Natural killer cell (primary cell): ENCODE data around the gene KRT83. TPM values are rescaled to one million over a fixed set of nuclear protein-coding genes. Genes with fewer than 3 reads are reported as not detected.

ENCODE experiments used
- ATAC-seq, 3 donors: fragments of 150-1000 bp in 2 of 3; fragments of 200-7000 bp in 1 of 3; cut with Tn5 transposase; 1 replicate in 1 of 3; 2 replicates in 2 of 3; pipeline ENCODE4 v1.10.0; 2021; ENCODE audit warnings: mild to moderate bottlenecking in 2 of 3, moderate library complexity in 2 of 3
- DNase-seq, 2 donors: peaks; one replicate each; pipeline versions ENCODE4 v3.0.0 to v3.0.0-alpha.2; 2013 to 2021; ENCODE audit warnings: mixed read lengths in 1 of 2
- H3K27ac ChIP-seq: one replicate; pipeline ENCODE4 v1.5.1; 2013; ENCODE audit warnings: mild to moderate bottlenecking, low read length
- H3K27me3 ChIP-seq: one replicate; pipeline ENCODE4 v1.6.1; 2013; ENCODE audit warnings: low read length; ENCODE audit not compliant: control insufficient read depth, insufficient read depth
- H3K36me3 ChIP-seq: one replicate; pipeline ENCODE4 v1.6.1; 2013; ENCODE audit warnings: low read length; ENCODE audit not compliant: control insufficient read depth, insufficient read depth
- H3K4me1 ChIP-seq: one replicate; pipeline ENCODE4 v1.6.1; 2013; ENCODE audit warnings: low read length; ENCODE audit not compliant: control insufficient read depth, insufficient read depth
- H3K4me3 ChIP-seq: one replicate; pipeline ENCODE4 v1.5.1; 2013; ENCODE audit warnings: low read length
- H3K9me3 ChIP-seq: one replicate; pipeline ENCODE4 v1.6.1; 2013; ENCODE audit warnings: low read length; ENCODE audit not compliant: control insufficient read depth, insufficient read depth
- H3K27ac Mint-ChIP-seq, 2 donors: one replicate each; pipeline ENCODE4 v1.8.0; 2022; ENCODE audit warnings: mild to moderate bottlenecking in 2 of 2, mixed read lengths in 2 of 2, moderate library complexity in 1 of 2
- H3K27me3 Mint-ChIP-seq, 2 donors: one replicate each; pipeline ENCODE4 v1.8.0; 2022; ENCODE audit warnings: low read depth in 2 of 2, mixed read lengths in 2 of 2
- H3K36me3 Mint-ChIP-seq: one replicate; pipeline ENCODE4 v1.8.0; 2022; ENCODE audit warnings: mixed read lengths
- H3K4me1 Mint-ChIP-seq, 2 donors: one replicate each; pipeline ENCODE4 v1.8.0; 2022; ENCODE audit warnings: mixed read lengths in 2 of 2
- H3K4me3 Mint-ChIP-seq: one replicate; pipeline ENCODE4 v1.8.0; 2022; ENCODE audit warnings: mild to moderate bottlenecking, moderate library complexity, mixed read lengths
- H3K9me3 Mint-ChIP-seq, 2 donors: one replicate each; pipeline ENCODE4 v1.8.0; 2022; ENCODE audit warnings: mixed read lengths in 2 of 2
- WGBS: methylation state at CpG from one replicate; pipeline ENCODE4 v1.1.7; 2013; ENCODE audit warnings: missing lambda C conversion rate; ENCODE audit not compliant: insufficient coverage; 5-methylcytosine and 5-hydroxymethylcytosine counted together
- intact Hi-C: fragments of 100-400 bp; cut with micrococcal nuclease; formaldehyde crosslinking; loops from one replicate; pipeline ENCODE4 v1.14.2; 2022
- total RNA-seq, 4 donors: library from RNA; stranded (reverse); fragments of 120-200 nt in 1 of 4; gene quantifications; one replicate each; pipeline versions ENCODE4 v1.2.3 to v1.2.4, GENCODE V29; 2013 to 2022
- TF ChIP-seq, protein P1 (sequence below): fragments of 200-600 bp; IDR thresholded peaks from one replicate; pipeline ENCODE4 v1.8.0; 2022; ENCODE audit warnings: antibody characterized with exemption

The KRT83 gene
- total RNA-seq, 3 donors from 2014 or later (not counting 1 experiment from before 2014, with no cell fraction given): not detected

DNA sequence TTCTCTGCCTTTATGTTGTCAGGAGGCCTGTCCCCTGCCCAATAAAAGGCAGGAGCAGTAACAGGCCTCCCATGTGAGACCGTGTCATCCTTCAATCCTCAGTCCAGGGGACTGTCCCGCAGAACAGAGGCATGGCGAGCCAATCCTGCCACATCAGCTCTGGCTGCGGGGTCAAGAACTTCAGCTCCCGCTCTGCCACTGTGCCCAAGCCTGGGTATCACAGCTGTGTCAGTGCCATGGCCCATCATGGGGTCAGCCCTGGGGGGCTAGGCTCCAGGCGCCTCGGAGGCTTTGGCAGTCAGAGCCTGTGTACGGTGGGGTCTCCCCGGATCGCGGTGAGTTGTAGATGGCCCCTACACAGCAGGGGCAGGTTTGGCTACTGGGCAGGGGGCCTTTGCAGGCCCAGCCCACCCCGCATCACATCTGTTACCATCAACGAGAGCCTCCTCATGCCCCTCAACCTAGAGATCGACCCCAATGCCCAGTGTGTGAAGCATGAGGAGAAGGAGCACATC, 19.9 kb upstream of the KRT83 start:
- H3K27me3 Mint-ChIP-seq: peaks cover 59 to 60% of the 10 kb centered on the region in 2 donors
- peaks cover 3% of the 10 kb centered on the region for H3K9me3 ChIP-seq
- no peak overlapping the region for H3K27ac Mint-ChIP-seq
- DNase-seq: no peak
- TF ChIP-seq, protein P1, sequence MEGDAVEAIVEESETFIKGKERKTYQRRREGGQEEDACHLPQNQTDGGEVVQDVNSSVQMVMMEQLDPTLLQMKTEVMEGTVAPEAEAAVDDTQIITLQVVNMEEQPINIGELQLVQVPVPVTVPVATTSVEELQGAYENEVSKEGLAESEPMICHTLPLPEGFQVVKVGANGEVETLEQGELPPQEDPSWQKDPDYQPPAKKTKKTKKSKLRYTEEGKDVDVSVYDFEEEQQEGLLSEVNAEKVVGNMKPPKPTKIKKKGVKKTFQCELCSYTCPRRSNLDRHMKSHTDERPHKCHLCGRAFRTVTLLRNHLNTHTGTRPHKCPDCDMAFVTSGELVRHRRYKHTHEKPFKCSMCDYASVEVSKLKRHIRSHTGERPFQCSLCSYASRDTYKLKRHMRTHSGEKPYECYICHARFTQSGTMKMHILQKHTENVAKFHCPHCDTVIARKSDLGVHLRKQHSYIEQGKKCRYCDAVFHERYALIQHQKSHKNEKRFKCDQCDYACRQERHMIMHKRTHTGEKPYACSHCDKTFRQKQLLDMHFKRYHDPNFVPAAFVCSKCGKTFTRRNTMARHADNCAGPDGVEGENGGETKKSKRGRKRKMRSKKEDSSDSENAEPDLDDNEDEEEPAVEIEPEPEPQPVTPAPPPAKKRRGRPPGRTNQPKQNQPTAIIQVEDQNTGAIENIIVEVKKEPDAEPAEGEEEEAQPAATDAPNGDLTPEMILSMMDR: no peak
- H3K9me3 Mint-ChIP-seq: peaks cover 0 to 4% of the 10 kb centered on the region in 2 donors
- no peaks in the 10 kb centered on the region for H3K36me3 ChIP-seq
- H3K4me3 Mint-ChIP-seq: no peak overlapping the region
- H3K4me3 ChIP-seq: no peak overlapping the region
- H3K27me3 ChIP-seq: peaks cover 5% of the 10 kb centered on the region
- ATAC-seq: no peak
- no peak overlapping the region for H3K27ac ChIP-seq
- 92% methylated on average over 14 of the region's 14 CpGs for WGBS
- peaks cover 0 to 4% of the 10 kb centered on the region in 2 donors for H3K4me1 Mint-ChIP-seq
- intact Hi-C loops: no loop called here
- H3K36me3 Mint-ChIP-seq: no peaks in the 10 kb centered on the region
- H3K4me1 ChIP-seq: no peaks in the 10 kb centered on the region

DNA sequence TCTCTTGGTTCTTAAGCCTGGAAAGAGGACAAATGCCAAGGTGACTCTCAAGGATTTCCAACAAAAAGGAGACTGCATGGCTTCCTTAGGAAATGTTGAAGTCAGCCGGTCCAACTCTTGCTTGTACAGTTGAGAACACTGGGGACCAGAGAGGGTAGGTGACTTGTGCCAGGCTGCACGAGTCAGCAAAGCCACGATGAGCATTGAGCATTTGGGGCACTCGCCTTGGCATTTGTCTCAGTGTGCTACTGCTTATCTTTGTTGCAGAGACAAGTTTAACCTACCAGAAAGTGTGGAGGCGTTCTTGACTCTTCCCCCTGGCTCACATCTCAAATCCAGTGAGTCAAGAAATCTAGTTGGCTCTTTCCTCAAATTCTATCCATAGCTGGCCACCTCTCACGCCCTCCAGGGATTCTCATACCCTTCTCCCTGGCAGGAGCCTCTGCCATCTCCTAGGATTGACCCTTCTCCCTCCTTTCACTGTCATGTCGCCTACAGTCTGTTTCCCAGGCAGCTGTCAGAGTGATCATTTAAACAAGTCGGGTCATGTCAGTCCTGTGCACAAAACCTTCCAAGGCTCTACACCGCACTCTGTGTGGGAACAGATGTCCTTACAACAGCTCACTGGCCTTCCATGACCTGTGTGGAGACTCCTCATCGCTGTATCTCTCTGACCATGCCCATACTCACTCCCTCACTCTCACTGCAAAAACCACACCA, 17.2 kb upstream of the KRT83 start:
- peaks cover 45 to 54% of the 10 kb centered on the region in 2 donors for H3K27me3 Mint-ChIP-seq
- WGBS: 82% methylated on average over 10 of the region's 10 CpGs
- no peak overlapping the region for H3K4me3 Mint-ChIP-seq

DNA sequence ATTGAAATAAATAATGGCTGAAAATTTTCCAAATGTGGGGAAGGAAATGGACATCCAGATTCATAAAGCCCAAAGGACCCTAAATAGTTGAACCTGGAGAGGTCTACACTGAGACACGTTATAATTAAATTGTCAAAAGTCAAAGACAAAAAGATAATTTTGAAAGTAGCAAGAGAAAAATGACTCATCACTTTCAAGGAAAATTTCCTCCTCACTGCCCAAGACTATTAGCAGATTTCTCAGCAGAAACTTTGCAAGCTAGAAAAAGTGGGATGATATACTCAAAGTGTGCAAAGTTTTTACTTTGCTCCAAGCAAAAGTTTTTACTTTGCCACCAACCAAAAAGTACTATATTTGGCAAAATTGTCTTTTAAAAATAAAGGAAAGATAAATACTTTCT, 15.9 kb upstream of the KRT83 start:
- Mint-ChIP-seq H3K4me3 (no peak overlapping the region), H3K36me3 (no peaks in the 10 kb centered on the region), H3K4me1 (no peaks in the 10 kb centered on the region), H3K27ac (no peak overlapping the region), H3K27me3 (peaks cover 41 to 48% of the 10 kb centered on the region in 2 donors), H3K9me3 (peaks cover 0 to 4% of the 10 kb centered on the region in 2 donors)
- Histone ChIP-seq H3K27me3 (peaks cover 4% of the 10 kb centered on the region), H3K4me1 (no peaks in the 10 kb centered on the region), H3K36me3 (no peaks in the 10 kb centered on the region), H3K27ac (no peak overlapping the region), H3K4me3 (no peak overlapping the region), H3K9me3 (no peaks in the 10 kb centered on the region)
- DNase-seq: no peak
- intact Hi-C loops: no loop called here
- no peak for ATAC-seq
- no CpG with 5 or more reads among the region's 1 CpG for WGBS
- TF ChIP-seq, protein P1: no peak

More for the DNA sequence above, 17.2 kb upstream of the KRT83 start:
- Mint-ChIP-seq H3K4me1 (no peaks in the 10 kb centered on the region), H3K36me3 (no peaks in the 10 kb centered on the region), H3K9me3 (peaks cover 0 to 4% of the 10 kb centered on the region in 2 donors), H3K27ac (no peak overlapping the region)
- Histone ChIP-seq H3K27ac (no peak overlapping the region), H3K36me3 (no peaks in the 10 kb centered on the region), H3K27me3 (peaks cover 7% of the 10 kb centered on the region), H3K4me3 (no peak overlapping the region), H3K4me1 (no peaks in the 10 kb centered on the region), H3K9me3 (peaks cover 3% of the 10 kb centered on the region)
- intact Hi-C loops: no loop called here
- no peak for DNase-seq
- ATAC-seq: no peak
- TF ChIP-seq, protein P1: no peak
